GM15510 (cell line): ENCODE measurements around the gene FRMD1.

Experiments
- POLR2A ChIP-seq: IDR thresholded peaks from 3 replicates; pipeline ENCODE4 v1.6.1; 2011; ENCODE audit warnings: borderline replicate concordance; ENCODE audit not compliant: insufficient read length; ENCODE audit errors: extremely low read depth

The FRMD1 gene

DNA sequence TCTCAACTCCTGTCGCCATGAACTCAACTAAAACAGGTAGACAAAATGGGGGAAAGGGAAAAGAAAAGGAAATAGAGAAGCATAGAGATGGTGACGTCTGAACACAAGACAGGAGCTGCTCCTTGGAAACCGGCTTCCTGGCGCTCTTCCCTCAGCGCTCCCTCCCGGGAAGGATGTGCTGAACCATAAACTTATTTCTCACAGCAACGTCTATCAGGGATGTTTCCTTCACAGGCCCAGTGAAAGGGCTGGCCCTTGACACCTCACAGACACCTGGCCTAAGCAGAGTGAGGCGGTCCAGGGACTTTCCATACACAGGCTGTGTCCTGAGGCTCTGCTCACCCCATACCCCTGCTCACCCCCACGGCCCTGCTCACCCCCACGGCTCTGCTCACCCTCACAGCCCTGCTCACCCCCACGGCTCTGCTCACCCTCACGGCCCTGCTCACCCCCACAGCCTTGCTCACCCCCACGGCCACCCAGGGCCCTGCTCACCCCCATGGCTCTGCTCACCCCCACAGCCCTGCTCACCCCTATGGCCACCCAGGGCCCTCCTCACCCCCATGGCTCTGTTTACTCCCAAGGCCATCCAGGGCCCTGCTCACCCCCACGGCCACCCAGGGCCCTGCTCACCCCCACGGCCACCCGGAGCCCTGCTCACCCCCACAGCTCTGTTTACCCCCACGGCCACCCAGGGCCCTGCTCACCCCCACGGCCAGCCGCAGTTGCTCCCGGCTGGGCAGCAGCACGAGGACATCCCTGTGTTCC is 653 bp downstream of the FRMD1 start:
- no peak for TF ChIP-seq POLR2A

DNA sequence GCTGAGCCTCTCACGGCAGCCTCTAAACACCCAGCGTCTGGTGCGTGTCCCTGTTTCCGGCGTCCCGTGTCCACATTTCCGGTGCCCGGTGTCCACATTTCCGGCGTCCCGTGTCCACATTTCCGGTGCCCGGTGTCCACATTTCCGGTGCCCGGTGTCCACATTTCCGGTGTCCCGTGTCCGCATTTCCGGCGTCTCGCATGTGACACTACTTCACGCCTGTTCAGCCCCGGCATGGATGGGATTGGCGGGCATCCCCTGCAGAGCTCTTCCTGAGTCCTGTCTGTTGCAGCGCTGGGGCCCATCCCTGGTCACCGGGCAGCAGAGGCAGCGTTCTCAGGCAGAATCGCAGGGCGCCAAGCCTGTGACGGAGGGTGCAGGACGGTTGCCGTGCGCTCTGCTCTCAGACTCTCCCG is 3.2 kb downstream of the FRMD1 start:
- no peak for TF ChIP-seq POLR2A

DNA sequence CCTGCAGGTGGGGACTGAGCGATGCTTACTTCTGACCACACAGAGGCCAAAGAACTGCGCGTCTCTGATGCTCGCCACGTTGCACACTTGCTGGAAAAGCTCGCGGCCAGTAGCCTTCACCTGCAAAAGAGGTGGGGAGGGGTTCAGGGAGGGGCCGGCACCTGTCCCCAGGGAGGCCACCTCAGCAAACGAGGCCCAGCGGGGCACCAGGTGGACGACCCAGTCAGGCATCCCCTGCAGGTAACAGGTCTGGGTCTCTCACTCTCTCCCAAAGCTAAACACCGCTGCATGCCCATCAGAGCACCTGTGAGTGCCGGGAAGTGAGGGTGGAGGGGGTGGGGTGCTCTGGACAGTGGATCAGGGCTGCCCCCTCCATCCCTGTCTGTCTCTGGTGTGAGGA is 3.8 kb downstream of the FRMD1 start:
- no peak for TF ChIP-seq POLR2A

DNA sequence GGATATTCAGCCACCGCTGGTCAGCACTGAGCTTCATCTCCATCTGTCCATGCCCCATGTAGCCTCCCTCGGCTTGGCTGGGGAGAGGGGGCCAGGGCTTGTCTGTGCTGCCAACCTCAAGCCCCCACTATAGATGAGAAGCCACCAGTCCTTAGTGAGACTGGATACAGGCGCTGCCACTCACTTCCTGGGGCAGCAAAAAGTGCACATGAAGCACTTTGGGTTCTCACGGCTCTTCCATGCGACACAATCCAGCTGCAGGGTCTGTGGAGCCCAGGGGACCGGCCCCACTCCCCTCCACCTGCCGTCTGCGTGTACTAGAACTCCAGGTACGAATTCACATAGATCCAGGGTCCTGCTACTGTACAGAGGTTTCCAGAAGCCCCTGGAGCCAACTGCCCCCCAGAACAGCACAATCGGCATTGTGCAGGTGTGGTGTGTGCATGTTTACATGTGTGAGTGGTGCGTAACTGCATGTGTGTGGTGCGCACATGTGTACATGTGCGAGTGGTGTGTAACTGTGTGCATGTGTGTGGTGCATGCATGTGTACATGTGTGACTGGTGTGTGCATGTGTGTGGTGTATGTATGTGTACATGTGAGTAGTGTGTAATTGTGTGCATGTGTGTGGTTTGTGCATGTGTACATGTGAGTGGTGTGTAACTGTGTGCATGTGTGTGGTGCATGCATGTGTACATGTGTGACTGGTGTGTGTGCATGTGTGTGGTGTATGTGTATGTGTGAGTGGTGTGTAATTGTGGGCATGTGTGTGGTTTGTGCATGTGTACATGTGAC is 4.9 kb downstream of the FRMD1 start:
- TF ChIP-seq POLR2A, result no peak

DNA sequence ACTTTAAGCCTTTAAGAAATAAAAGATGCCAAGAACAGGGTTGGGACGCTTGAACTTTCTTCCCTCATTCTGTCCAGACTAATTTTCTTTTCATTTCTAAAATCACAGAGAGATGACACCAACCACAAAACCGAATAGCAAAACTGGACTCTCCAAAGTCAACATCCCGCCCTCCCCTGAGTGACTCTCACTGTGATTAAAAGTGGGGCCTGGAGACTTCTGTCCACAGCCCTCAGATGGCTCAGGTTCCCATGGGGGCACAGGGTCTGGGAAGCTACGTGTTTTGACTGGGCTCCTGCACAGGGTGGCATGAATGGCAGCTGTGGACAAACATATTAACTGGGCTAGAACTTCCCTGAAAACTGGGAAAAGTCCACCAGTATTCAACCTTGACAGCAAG is 6.3 kb downstream of the FRMD1 start:
- TF ChIP-seq POLR2A, result no peak

DNA sequence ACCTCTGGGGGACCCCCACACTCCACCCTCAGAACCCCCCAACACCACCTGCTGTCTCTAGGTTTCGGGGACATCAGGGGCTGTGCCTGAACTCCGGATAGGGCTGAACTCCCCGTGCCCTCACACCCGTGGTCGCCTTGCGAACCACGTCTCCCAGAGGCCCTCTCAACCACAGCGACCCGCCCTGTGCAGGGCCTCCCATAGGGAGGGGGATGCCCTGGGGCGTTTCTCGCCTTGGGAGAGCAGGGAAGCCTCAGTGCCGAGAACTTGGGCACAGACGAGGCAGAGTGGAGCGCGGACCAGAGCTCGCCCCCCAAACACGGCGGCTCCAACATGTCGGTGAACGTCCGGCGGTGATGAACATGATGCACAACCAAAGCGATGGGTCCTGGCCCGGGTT is 6.8 kb downstream of the FRMD1 start:
- TF ChIP-seq POLR2A, result no peak

DNA sequence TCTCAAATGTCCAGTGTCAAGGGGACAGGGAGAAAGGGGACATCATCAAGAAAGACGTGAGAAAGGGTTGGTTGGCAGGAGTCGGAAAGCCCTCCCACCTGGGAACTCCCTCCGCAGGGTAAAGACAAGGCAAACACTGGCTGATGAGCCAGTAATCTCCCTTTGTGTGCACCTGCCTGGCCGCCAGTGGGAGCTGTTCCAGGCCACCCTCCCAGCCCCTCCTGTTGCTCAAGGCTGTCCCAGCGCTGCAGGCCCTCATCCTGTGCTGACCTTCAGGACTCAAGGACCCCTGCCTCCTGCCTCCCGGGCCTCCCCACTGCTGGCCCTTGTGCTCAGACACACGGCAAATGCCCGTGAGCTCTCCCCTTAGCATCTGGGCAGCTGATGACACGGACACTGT is 7.4 kb downstream of the FRMD1 start:
- no peak for TF ChIP-seq POLR2A

DNA sequence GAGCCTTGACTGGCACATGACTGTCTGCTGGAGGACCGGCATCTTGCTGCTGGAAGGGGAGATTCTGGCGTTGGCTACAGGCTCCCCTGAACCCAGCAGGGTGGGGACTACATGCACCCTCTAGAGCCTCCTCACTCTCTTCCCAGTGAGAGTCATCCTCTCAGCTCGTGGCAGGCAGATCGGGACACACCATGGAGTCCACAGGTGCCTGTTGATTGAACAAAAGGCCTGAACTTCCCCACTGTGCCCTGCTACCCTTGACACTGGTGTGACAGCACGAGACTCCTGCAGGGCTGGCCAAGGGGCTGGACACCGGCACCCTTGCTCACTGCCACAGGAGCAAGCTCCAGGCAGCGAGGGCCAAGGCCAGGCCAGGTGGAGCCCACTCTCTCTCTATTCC is 8.2 kb downstream of the FRMD1 start:
- TF ChIP-seq POLR2A, result no peak

DNA sequence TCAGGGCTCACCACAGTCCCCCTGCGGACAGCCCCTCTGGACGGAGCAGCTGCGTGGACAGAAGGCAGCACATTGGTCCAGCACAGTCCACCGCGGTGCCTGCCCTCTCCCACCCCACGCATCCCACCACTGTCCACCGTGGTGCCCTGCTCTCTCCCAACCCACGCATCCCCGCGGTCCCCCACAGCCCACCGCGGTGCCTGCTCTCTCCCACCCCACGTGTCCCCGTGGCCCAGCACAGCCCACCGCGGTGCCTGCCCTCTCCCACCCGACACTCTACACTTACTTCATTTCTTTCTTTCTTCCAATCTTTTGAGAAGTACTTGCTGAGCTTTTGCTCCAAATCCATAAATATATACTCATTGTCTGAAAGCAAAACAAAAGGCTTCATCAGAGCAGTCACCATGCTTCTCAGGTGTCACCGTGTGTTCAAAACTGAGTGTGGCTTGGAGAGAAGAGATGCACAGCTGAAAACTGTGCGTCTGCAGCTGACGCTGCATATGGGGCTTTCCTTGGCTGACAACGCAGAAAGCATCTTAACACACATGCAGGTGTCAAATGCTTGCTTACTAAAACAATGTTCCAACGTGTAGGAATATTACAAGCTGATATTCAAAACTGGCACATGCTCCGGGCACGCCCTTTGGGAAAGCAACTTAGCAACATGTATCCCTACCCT is 11.8 kb downstream of the FRMD1 start:
- TF ChIP-seq POLR2A, result no peak

DNA sequence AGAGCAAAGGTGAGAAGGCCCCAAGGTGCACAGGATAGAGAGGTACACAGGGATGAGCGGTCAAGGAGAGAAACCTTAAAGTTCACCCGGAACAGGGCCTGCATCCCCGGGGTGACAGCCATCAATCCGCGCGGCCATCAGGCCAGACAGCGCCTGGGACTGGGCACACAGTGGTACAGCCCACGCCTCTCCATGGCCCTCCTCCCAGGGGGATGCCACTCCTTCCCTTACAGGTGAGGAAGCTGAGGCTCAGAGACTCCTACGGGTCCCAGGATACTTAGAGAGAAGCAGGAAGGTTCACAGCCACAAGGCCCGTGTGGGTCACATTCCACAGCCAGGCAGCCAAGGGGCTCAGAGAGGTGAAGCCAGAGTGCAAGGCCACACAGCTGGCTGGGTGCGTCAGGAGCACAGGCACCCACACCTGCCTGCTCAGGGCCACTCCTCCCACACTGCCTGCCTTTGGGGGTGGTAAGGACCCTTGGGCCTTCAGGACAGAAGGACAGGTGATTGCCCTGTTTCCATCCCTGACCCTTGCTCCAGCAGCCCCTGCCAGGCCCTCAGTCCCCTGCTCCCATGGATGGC is 14.7 kb downstream of the FRMD1 start:
- no peak for TF ChIP-seq POLR2A

DNA sequence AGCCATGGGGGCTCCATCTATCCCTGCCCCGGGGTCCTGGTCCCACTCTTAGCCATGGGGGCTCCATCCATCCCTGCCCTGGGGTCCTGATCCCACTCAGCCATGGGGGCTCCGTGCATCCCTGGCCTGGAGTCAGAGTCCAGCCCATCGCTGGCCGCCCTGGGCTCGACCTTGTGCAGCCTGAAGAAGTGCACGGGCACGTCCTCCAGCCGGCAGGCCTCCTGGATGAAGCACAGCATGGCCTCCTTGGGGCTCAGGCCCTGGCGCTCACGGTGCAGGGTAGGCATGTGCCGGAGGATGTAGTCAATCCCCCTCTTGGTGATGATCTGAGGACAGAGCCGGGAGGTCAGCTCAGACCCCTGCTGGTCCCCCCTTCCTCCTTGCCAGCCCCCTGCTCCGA is 15.6 kb downstream of the FRMD1 start:
- TF ChIP-seq POLR2A, result no peak

DNA sequence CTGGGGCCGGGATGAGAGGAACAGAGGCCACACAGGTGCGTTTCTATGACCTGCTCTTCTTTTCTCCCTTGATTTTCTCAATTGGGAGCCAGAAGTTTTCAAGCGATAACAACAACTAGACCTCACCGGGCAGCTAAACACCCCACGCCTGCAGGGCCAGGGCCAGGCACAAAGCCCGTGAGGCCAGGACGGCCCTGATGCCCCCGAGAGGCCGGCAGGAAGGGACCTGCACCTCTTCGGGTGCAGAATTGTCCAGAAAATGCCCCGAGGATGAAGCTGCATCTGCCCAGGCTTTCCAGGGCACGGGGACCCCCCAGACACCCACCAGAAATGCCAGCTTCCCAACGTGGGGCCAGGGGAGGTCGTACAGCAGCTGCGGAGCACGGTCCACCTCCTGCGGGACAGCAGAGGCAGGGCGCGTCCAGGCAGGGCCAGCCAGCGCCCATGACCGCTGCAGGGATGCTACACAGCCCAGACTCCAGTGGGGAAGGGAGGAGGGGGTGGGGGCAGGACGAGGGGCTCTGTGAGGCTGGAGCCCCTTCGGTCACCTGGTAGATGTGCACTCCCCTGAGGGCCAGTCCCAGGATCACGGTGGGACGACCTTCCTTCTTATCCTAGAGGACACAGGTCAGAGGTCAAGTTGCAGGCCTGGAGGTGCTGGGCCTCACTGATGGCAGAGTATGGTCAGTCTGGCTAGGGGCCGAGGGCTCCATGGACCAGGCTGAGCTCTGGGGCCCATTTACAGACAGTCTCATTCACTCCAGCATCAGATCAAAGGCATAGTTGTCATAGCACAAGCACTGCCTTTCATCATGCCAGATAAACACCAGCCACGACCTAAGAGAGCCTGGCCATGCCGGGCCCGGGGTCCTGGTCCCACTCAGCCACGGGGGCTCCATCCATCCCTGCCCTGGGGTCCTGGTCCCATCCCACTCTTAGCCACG is 16.4 kb downstream of the FRMD1 start:
- no peak for TF ChIP-seq POLR2A

DNA sequence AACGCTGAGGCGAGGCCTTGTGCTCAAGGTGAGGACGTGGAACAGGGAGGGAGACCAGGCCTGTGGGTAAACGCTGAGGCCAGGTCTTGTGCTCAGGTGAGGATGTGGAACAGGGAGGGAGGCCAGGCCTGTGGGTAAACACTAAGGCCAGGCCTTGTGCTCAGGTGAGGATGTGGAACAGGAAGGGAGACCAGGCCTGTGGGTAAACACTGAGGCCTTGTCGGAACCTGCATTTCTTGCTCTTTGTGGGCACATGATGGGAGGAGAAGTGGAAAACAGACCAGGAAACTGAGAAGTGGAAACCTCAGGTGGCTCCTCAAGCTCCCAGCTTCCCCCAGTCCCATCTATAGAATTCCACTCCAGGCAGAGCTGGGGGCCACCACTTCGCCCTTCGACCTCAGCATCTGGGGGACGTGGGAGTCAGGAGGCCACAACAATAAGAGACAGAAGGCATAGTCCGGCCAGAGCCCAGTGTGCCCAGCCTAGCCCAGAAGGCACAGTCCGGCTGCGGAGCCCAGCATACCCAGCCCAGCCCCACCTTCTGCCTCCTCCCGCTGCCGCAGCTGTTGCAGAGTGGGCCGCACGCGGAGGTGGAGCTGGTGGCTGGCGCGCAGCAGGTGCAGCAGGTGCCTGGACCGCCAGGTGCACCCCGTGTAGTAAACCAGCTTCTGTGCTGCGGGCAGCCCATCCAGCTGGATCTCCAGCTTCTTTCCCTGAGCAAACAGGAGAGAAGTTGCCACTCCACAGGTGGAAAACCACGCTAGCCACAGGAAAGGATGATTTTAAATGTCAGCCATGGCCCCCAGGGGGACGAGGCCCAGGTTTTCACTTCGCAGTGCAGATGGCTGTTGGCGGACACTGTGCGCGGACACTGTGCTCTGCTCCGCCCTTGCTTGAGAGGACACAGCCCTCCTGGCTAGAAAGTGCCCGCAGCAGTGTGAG is 17.5 kb downstream of the FRMD1 start:
- TF ChIP-seq POLR2A, result no peak
